H1 (cell line): ENCODE results near the gene SYCE3. TPM values are rescaled to one million over a fixed set of nuclear protein-coding genes. Genes with fewer than 3 reads are reported as not detected.

Experiments
- CTCF ChIA-PET: fragments of 300-600 bp; sonication (Branson Sonifier 250); formaldehyde crosslinking; loops from one replicate; lab custom pipeline; 2021; ENCODE audit not compliant: partially characterized antibody; lab: Charles Lee
- POLR2A ChIA-PET: fragments of 300-600 bp; sonication (Branson Sonifier 250); formaldehyde crosslinking; loops from one replicate; lab custom pipeline; 2021; ENCODE audit warnings: inconsistent platforms; ENCODE audit not compliant: partially characterized antibody; lab: Charles Lee
- DNase-seq, 2 experiments: peaks; one replicate each; pipeline versions ENCODE4 v3.0.0 to v3.0.0-alpha.2; 2010 to 2022; ENCODE audit warnings: low spot score in 2 of 2, low read depth in 1 of 2, mixed read lengths in 1 of 2
- FAIRE-seq: peaks from 2 replicates; lab custom pipeline; 2011; peaks lifted over from hg19 to GRCh38; lab: Jason Lieb, UNC
- H2AFZ ChIP-seq: 2 replicates; pipeline ENCODE4 v1.8.1; 2012; ENCODE audit warnings: low read length, inconsistent platforms
- H2AK5ac ChIP-seq: 2 replicates; pipeline ENCODE4 v1.6.1; 2013; ENCODE audit warnings: low read depth, low read length
- H2BK120ac ChIP-seq: replicated peaks from 2 replicates; pipeline ENCODE3; 2013; ENCODE audit warnings: low read depth, low read length, inconsistent platforms
- H2BK12ac ChIP-seq: 2 replicates; pipeline ENCODE4 v1.6.1; 2013; ENCODE audit warnings: low read depth, low read length
- H2BK15ac ChIP-seq: 2 replicates; pipeline ENCODE4 v1.6.1; 2013; ENCODE audit warnings: low read length
- H2BK20ac ChIP-seq: 2 replicates; pipeline ENCODE4 v1.6.1; 2013; ENCODE audit warnings: low read length
- H2BK5ac ChIP-seq: 2 replicates; pipeline ENCODE4 v1.6.1; 2013; ENCODE audit warnings: low read depth, low read length
- H3K14ac ChIP-seq: 2 replicates; pipeline ENCODE4 v1.6.1; 2013; ENCODE audit warnings: inconsistent platforms; ENCODE audit not compliant: insufficient read length
- H3K18ac ChIP-seq: 2 replicates; pipeline ENCODE4 v1.6.1; 2013; ENCODE audit warnings: low read length; ENCODE audit errors: extremely low read depth
- H3K23ac ChIP-seq: 2 replicates; pipeline ENCODE4 v1.6.1; 2013; ENCODE audit warnings: inconsistent platforms; ENCODE audit not compliant: insufficient read length
- H3K23me2 ChIP-seq: 2 replicates; pipeline ENCODE4 v1.6.1; 2013; ENCODE audit warnings: low read depth, low read length
- H3K27ac ChIP-seq: 2 replicates; pipeline ENCODE4 v1.6.1; 2011; ENCODE audit warnings: low read depth, low read length, inconsistent platforms
- H3K27me3 ChIP-seq, 4 experiments: replicated peaks in 1 of 4; 1 replicate in 1 of 4; 2 replicates in 3 of 4; pipeline versions ENCODE4 v1.6.1 to v1.8.1; 2011 to 2013; ENCODE audit warnings: low read length in 3 of 4, mild to moderate bottlenecking in 3 of 4, inconsistent platforms in 2 of 4, mixed read lengths in 2 of 4, moderate library complexity in 1 of 4; ENCODE audit not compliant: control insufficient read depth in 3 of 4, insufficient read depth in 3 of 4; ENCODE audit errors: extremely low read depth in 1 of 4
- H3K36me3 ChIP-seq, 4 experiments: 2 replicates each; pipeline versions ENCODE4 v1.6.1 to v1.8.1; 2011 to 2013; ENCODE audit warnings: mild to moderate bottlenecking in 4 of 4, low read length in 3 of 4, moderate library complexity in 2 of 4, control low read depth in 1 of 4, inconsistent platforms in 1 of 4; ENCODE audit not compliant: insufficient read depth in 4 of 4, control insufficient read depth in 2 of 4
- H3K4ac ChIP-seq: replicated peaks from 2 replicates; pipeline ENCODE3; 2013; ENCODE audit warnings: low read length, low read depth, mixed read lengths, inconsistent platforms; ENCODE audit not compliant: insufficient read length
- H3K4me1 ChIP-seq, 4 experiments: replicated peaks in 1 of 4; 1 replicate in 1 of 4; 2 replicates in 3 of 4; pipeline versions ENCODE4 v1.6.1 to v1.8.1; 2011 to 2013; ENCODE audit warnings: low read length in 3 of 4, inconsistent platforms in 2 of 4, mixed read lengths in 1 of 4; ENCODE audit not compliant: insufficient read depth in 4 of 4, control insufficient read depth in 3 of 4
- H3K4me2 ChIP-seq, 2 experiments: 2 replicates each; pipeline versions ENCODE4 v1.6.1 to v1.8.1; 2011 to 2013; ENCODE audit warnings: low read depth in 2 of 2, low read length in 2 of 2, control low read depth in 1 of 2, inconsistent platforms in 1 of 2, mild to moderate bottlenecking in 1 of 2; ENCODE audit not compliant: insufficient read depth in 1 of 2
- H3K4me3 ChIP-seq, 4 experiments: fragments of 200-600, 300-600 bp in 1 of 4; sonication (generic), shearing (Covaris generic), sonication (Bioruptor Twin) in 1 of 4; 2 replicates each; pipeline versions ENCODE4 v1.5.1 to v1.8.1; 2011 to 2016; ENCODE audit warnings: low read length in 4 of 4, low read depth in 3 of 4, control low read depth in 2 of 4, inconsistent platforms in 2 of 4, mild to moderate bottlenecking in 2 of 4, mixed read lengths in 1 of 4, moderate library complexity in 1 of 4; ENCODE audit not compliant: insufficient read depth in 2 of 4; ENCODE audit errors: extremely low read depth in 1 of 4
- H3K56ac ChIP-seq: replicated peaks from 2 replicates; pipeline ENCODE3; 2013; ENCODE audit warnings: low read depth, mild to moderate bottlenecking, mixed read lengths, low read length, inconsistent platforms; ENCODE audit not compliant: insufficient read length
- H3K79me1 ChIP-seq: 2 replicates; pipeline ENCODE4 v1.6.1; 2013; ENCODE audit warnings: low read depth, low read length, control low read depth
- H3K79me2 ChIP-seq, 2 experiments: 2 replicates each; pipeline versions ENCODE4 v1.6.1 to v1.8.1; 2012 to 2013; ENCODE audit warnings: low read length in 2 of 2, mild to moderate bottlenecking in 2 of 2, inconsistent platforms in 1 of 2; ENCODE audit not compliant: insufficient read depth in 2 of 2, control insufficient read depth in 1 of 2
- H3K9ac ChIP-seq, 4 experiments: replicated peaks in 1 of 4; 1 replicate in 1 of 4; 2 replicates in 3 of 4; pipeline versions ENCODE4 v1.6.1 to v1.8.1; 2011 to 2013; ENCODE audit warnings: low read depth in 3 of 4, low read length in 3 of 4, control low read depth in 2 of 4, mild to moderate bottlenecking in 2 of 4, moderate library complexity in 2 of 4, inconsistent platforms in 1 of 4; ENCODE audit errors: extremely low read depth in 1 of 4
- H3K9me3 ChIP-seq, 2 experiments: 2 replicates each; pipeline versions ENCODE4 v1.6.1 to v1.8.1; 2012 to 2013; ENCODE audit warnings: mild to moderate bottlenecking in 2 of 2, moderate library complexity in 2 of 2, control low read depth in 1 of 2, inconsistent platforms in 1 of 2, low read depth in 1 of 2, low read length in 1 of 2, mixed read lengths in 1 of 2; ENCODE audit not compliant: insufficient read depth in 2 of 2
- H4K20me1 ChIP-seq, 2 experiments: replicated peaks in 1 of 2; 2 replicates each; pipeline versions ENCODE3 to v1.8.1; 2011 to 2013; ENCODE audit warnings: inconsistent platforms in 2 of 2, low read length in 2 of 2, mild to moderate bottlenecking in 1 of 2; ENCODE audit not compliant: insufficient read depth in 2 of 2, control insufficient read depth in 1 of 2
- H4K5ac ChIP-seq: 2 replicates; pipeline ENCODE4 v1.6.1; 2013; ENCODE audit warnings: low read length, low read depth, mixed read lengths, inconsistent platforms; ENCODE audit not compliant: insufficient read length
- H4K8ac ChIP-seq: 2 replicates; pipeline ENCODE4 v1.8.0; 2013; ENCODE audit warnings: mild to moderate bottlenecking, moderate library complexity, low read length, inconsistent platforms; ENCODE audit not compliant: insufficient read depth; ENCODE audit errors: extremely low read depth
- H4K91ac ChIP-seq: replicated peaks from 2 replicates; pipeline ENCODE3; 2013; ENCODE audit warnings: low read length, mixed read lengths, inconsistent platforms; ENCODE audit not compliant: insufficient read length
- EZH2 ChIP-seq: fragments of 200-600 bp; sonication (generic); IDR thresholded peaks from 2 replicates; pipeline ENCODE4 v1.7.1; 2012; ENCODE audit warnings: low read depth, mild to moderate bottlenecking, moderate library complexity, low read length, inconsistent platforms; ENCODE audit not compliant: severe bottlenecking
- JUND ChIP-seq: IDR thresholded peaks from 2 replicates; pipeline ENCODE4 v1.6.1; 2011; ENCODE audit warnings: mild to moderate bottlenecking, improper control_type of control experiment, low read length
- NANOG ChIP-seq: IDR thresholded peaks from 2 replicates; pipeline ENCODE4 v1.6.1; 2011; ENCODE audit warnings: low read length, low read depth, mild to moderate bottlenecking, inconsistent platforms; ENCODE audit not compliant: insufficient read depth, poor library complexity, severe bottlenecking
- SRF ChIP-seq: IDR thresholded peaks from 2 replicates; pipeline ENCODE4 v1.6.1; 2011; ENCODE audit warnings: mild to moderate bottlenecking, low read depth, low read length, moderate library complexity
- WGBS, 2 experiments: shearing (Covaris generic) in 1 of 2; methylation state at CpG; one replicate each; pipeline versions ENCODE4 v1.1.6 to v1.1.7; 2013 to 2015; ENCODE audit warnings: low lambda C conversion rate in 2 of 2, mixed read lengths in 2 of 2, inconsistent platforms in 1 of 2, low coverage in 1 of 2, missing lambda C conversion rate in 1 of 2; ENCODE audit not compliant: insufficient replicate concordance in 2 of 2, insufficient coverage in 1 of 2, insufficient read length in 1 of 2; ENCODE audit errors: extremely low coverage in 1 of 2, missing lambda C conversion rate in 1 of 2; 5-methylcytosine and 5-hydroxymethylcytosine counted together
- polyA plus RNA-seq, 7 experiments: library from polyadenylated mRNA; depleted of rRNA in 3 of 7; stranded (reverse) in 5 of 7; unstranded in 2 of 7; fragments of >200 nt in 5 of 7; fragments of 200-250 nt in 2 of 7; gene quantifications; 1 replicate in 5 of 7; 2 replicates in 1 of 7; 4 replicates in 1 of 7; pipeline versions ENCODE4 v1.2.1 to v1.2.3, GENCODE V29; 2011 to 2013; ENCODE audit warnings: missing spikeins in 2 of 7, mixed read lengths in 2 of 7
- total RNA-seq: library from RNA; stranded (reverse); fragmentation: NEBNext Ultra II Directional; extraction: Animal tissue kit (Norgen Biotek cat#: 25700); gene quantifications from 2 replicates; pipeline ENCODE4 v1.2.1, GENCODE V29; 2021

Gene SYCE3
- total and polyA plus RNA-seq, 2 of the 8 experiments (the other 6 are each of a cell fraction or from before 2014, with no cell fraction given), result 1.9 TPM; not detected in 1

- DNase-seq (no peak), FAIRE-seq (no peak)
- H3K56ac ChIP-seq, result no peak overlapping the region
- H3K9me3 ChIP-seq, result no peaks in the 10 kb centered on the region
- CTCF ChIA-PET, result interaction anchor here (1.0 to 4.0 kb wide), 5 partner anchors 9 to 115 kb away, joined by 3 to 19 read pairs (median 3); no protein-coding TSS in a partner anchor
- H4K20me1 ChIP-seq, result peaks cover 0 to 1% of the 10 kb centered on the region in 2 experiments
- no peak overlapping the region for H3K27ac ChIP-seq
- peaks cover 0 to 2% (median under 1%) of the 10 kb centered on the region in 4 experiments; a peak in 4 of 8 replicates for H3K36me3 ChIP-seq
- POLR2A ChIA-PET, result interaction anchor here (0.6 to 1.3 kb wide), 2 partner anchors 52 to 59 kb away, joined by 3 to 4 read pairs; partner anchors contain the start of gene SCO2
- H3K14ac ChIP-seq, result no peak overlapping the region
- peaks cover 0 to 7% of the 10 kb centered on the region in 2 experiments; a peak in 1 of 4 replicates for H3K79me2 ChIP-seq
- H3K18ac ChIP-seq, result no peak overlapping the region
- H3K4me1 ChIP-seq, result peaks cover 4 to 15% (median 7%) of the 10 kb centered on the region in 4 experiments
- H3K9ac ChIP-seq, result no peak overlapping the region
- no peak overlapping the region for H2BK15ac ChIP-seq
- peaks cover 10% of the 10 kb centered on the region; the same call in 1 of the 2 replicates for H3K23me2 ChIP-seq
- H2AFZ ChIP-seq, result no peak overlapping the region
- H4K8ac ChIP-seq, result no peak overlapping the region
- H2AK5ac ChIP-seq, result no peak overlapping the region
- no peak overlapping the region for H3K4ac ChIP-seq
- H4K5ac ChIP-seq, result no peak overlapping the region
- no peak overlapping the region for H2BK20ac ChIP-seq
- H2BK12ac ChIP-seq, result no peak overlapping the region
- H4K91ac ChIP-seq, result no peak overlapping the region
- H3K4me2 ChIP-seq, result no peak overlapping the region
- H3K27me3 ChIP-seq, result no peaks in the 10 kb centered on the region
- WGBS, 2 experiments, result 82% methylated on average over 3 of the region's 3 CpGs; no CpG with 5 or more reads in 1 of the 2 experiments
- peaks cover 7% of the 10 kb centered on the region; the same call in 1 of the 2 replicates for H3K79me1 ChIP-seq
- no peak overlapping the region for H2BK5ac ChIP-seq
- no peak overlapping the region for H2BK120ac ChIP-seq
- H3K23ac ChIP-seq, result no peak overlapping the region
- no peak overlapping the region for H3K4me3 ChIP-seq
- TF ChIP-seq SRF, result no peak
- no peak for TF ChIP-seq EZH2
- no peak for TF ChIP-seq NANOG
- TF ChIP-seq JUND, result no peak
Observed at GRCh38 chr22:50585238-50585637, 22.5 kb upstream of the SYCE3 start.
